B cell (primary cell): Measurements from ENCODE around the gene EXD1. TPM values are rescaled to one million over a fixed set of nuclear protein-coding genes. Genes with fewer than 3 reads are reported as not detected.
"Not testable (repeated sequence)": the region's sequence is repeated elsewhere in the genome, so short reads cannot be mapped to it uniquely, and the experiment has no call there.

Experiments used
- ATAC-seq: fragments of 200-7000 bp; cut with Tn5 transposase; one replicate; pipeline ENCODE4 v1.10.0; 2021; ENCODE audit warnings: low read depth, mild to moderate bottlenecking, moderate number of reproducible peaks, moderate library complexity
- CTCF ChIA-PET: fragments of 350-600 bp; sonication (Branson Sonifier 250); formaldehyde crosslinking; loops from one replicate; lab custom pipeline; 2021; ENCODE audit warnings: antibody characterized with exemption, inconsistent platforms; lab: Charles Lee
- POLR2A ChIA-PET: fragments of 350-600 bp; sonication (Branson Sonifier 250); formaldehyde crosslinking; loops from one replicate; lab custom pipeline; 2021; ENCODE audit warnings: antibody characterized with exemption; lab: Charles Lee
- DNase-seq: peaks from one replicate; pipeline ENCODE4 v3.0.0; 2013
- H2AFZ ChIP-seq: 2 replicates; pipeline ENCODE4 v1.6.1; 2012; ENCODE audit warnings: mild to moderate bottlenecking, low read depth, low read length; ENCODE audit not compliant: insufficient read depth, poor library complexity, severe bottlenecking
- H3K27ac ChIP-seq, 2 donors: 1 replicate in 1 of 2; 2 replicates in 1 of 2; pipeline ENCODE4 v1.5.1; 2012 to 2013; ENCODE audit warnings: low read length in 2 of 2, mild to moderate bottlenecking in 2 of 2, moderate library complexity in 1 of 2
- H3K27me3 ChIP-seq, 4 experiments: fragments of 200-600 bp in 1 of 4; sonication (generic) in 1 of 4; replicated peaks in 1 of 4; 1 replicate in 2 of 4; 2 replicates in 2 of 4; pipeline versions ENCODE4 v1.6.1 to v1.7.0; 2013 to 2016; ENCODE audit warnings: low read length in 3 of 4, mild to moderate bottlenecking in 2 of 4, mixed read lengths in 1 of 4, moderate library complexity in 1 of 4; ENCODE audit not compliant: insufficient read depth in 4 of 4, control insufficient read depth in 3 of 4; ENCODE audit errors: control extremely low read depth in 1 of 4
- H3K36me3 ChIP-seq, 2 experiments: replicated peaks in 1 of 2; 1 replicate in 1 of 2; 2 replicates in 1 of 2; pipeline versions ENCODE4 v1.6.1 to v1.7.1; 2013; ENCODE audit warnings: low read length in 1 of 2; ENCODE audit not compliant: insufficient read depth in 2 of 2, control insufficient read depth in 1 of 2; ENCODE audit errors: control extremely low read depth in 1 of 2, extremely low read depth in 1 of 2
- H3K4me1 ChIP-seq, 2 donors: fragments of 200-600 bp in 1 of 2; sonication (generic) in 1 of 2; 1 replicate in 1 of 2; 2 replicates in 1 of 2; pipeline versions ENCODE4 v1.5.1 to v1.6.1; 2013 to 2017; ENCODE audit warnings: low read length in 2 of 2; ENCODE audit not compliant: control insufficient read depth in 2 of 2, insufficient read depth in 2 of 2
- H3K4me2 ChIP-seq: replicated peaks from 2 replicates; pipeline ENCODE3; 2012; ENCODE audit warnings: mild to moderate bottlenecking, low read depth, low read length; ENCODE audit not compliant: poor library complexity, severe bottlenecking
- H3K4me3 ChIP-seq, 5 experiments: fragments of 200-600 bp in 1 of 5; sonication (generic) in 1 of 5; 1 replicate in 3 of 5; 2 replicates in 2 of 5; pipeline versions ENCODE4 v1.5.1 to v1.7.0; 2011 to 2016; ENCODE audit warnings: low read length in 4 of 5, mild to moderate bottlenecking in 4 of 5, low read depth in 2 of 5, control low read depth in 1 of 5, moderate library complexity in 1 of 5; ENCODE audit not compliant: insufficient read depth in 1 of 5; ENCODE audit errors: control extremely low read depth in 1 of 5, extremely low read depth in 1 of 5
- H3K79me2 ChIP-seq: fragments of 200-600 bp; sonication (generic); one replicate; pipeline ENCODE4 v1.6.0; 2016; ENCODE audit warnings: low read length; ENCODE audit not compliant: control insufficient read depth, insufficient read depth
- H3K9ac ChIP-seq: fragments of 200-600 bp; sonication (generic); 2 replicates; pipeline ENCODE4 v1.6.1; 2017; ENCODE audit warnings: mild to moderate bottlenecking, low read length, moderate library complexity
- H3K9me3 ChIP-seq, 3 donors: one replicate each; pipeline versions ENCODE4 v1.6.1 to v1.7.1; 2013; ENCODE audit warnings: low read length in 2 of 3; ENCODE audit not compliant: control insufficient read depth in 2 of 3, insufficient read depth in 1 of 3; ENCODE audit errors: control extremely low read depth in 1 of 3
- H4K20me1 ChIP-seq: 2 replicates; pipeline ENCODE4 v1.6.0; 2012; ENCODE audit warnings: mild to moderate bottlenecking, low read length; ENCODE audit not compliant: insufficient read depth, control insufficient read depth, poor library complexity, severe bottlenecking
- H3K27ac Mint-ChIP-seq: one replicate; pipeline ENCODE4 v1.8.0; 2021; ENCODE audit warnings: mixed read lengths
- H3K27me3 Mint-ChIP-seq: one replicate; pipeline ENCODE4 v1.8.0; 2021; ENCODE audit warnings: mixed read lengths
- H3K4me1 Mint-ChIP-seq: one replicate; pipeline ENCODE4 v1.8.0; 2021; ENCODE audit warnings: mixed read lengths
- H3K4me3 Mint-ChIP-seq: one replicate; pipeline ENCODE4 v1.8.0; 2021; ENCODE audit warnings: mixed read lengths
- H3K9me3 Mint-ChIP-seq: one replicate; pipeline ENCODE4 v1.8.0; 2022; ENCODE audit warnings: mixed read lengths; ENCODE audit not compliant: insufficient read depth
- EZH2 ChIP-seq: IDR thresholded peaks from 2 replicates; pipeline ENCODE4 v1.6.1; 2012; ENCODE audit warnings: borderline replicate concordance, low read depth, mild to moderate bottlenecking, moderate library complexity, low read length; ENCODE audit not compliant: insufficient read depth, poor library complexity, severe bottlenecking
- WGBS: methylation state at CpG from one replicate; pipeline ENCODE4 v1.1.5; 2013; ENCODE audit warnings: missing lambda C conversion rate; ENCODE audit not compliant: insufficient coverage; 5-methylcytosine and 5-hydroxymethylcytosine counted together
- intact Hi-C: fragments of 100-400 bp; cut with micrococcal nuclease; formaldehyde crosslinking; loops from one replicate; pipeline ENCODE4 v1.10.0; 2022
- polyA plus RNA-seq: library from polyadenylated mRNA; depleted of rRNA; stranded (reverse); fragments of >200 nt; gene quantifications from 2 replicates; pipeline ENCODE4 v1.2.3, GENCODE V29; 2012
- total RNA-seq, 2 donors: library from RNA; stranded (reverse); fragments of 120-200 nt in 1 of 2; gene quantifications; 1 replicate in 1 of 2; 2 replicates in 1 of 2; pipeline versions ENCODE4 v1.2.3 to v1.2.4, GENCODE V29; 2013 to 2022
- TF ChIP-seq, protein P1 (sequence below): fragments of 200-600 bp; IDR thresholded peaks from one replicate; pipeline ENCODE4 v1.8.0; 2022; ENCODE audit warnings: antibody characterized with exemption, mild to moderate bottlenecking

Gene EXD1
- total and polyA plus RNA-seq, 2 donors (not counting 1 experiment from before 2014, with no cell fraction given) = not detected

DNA sequence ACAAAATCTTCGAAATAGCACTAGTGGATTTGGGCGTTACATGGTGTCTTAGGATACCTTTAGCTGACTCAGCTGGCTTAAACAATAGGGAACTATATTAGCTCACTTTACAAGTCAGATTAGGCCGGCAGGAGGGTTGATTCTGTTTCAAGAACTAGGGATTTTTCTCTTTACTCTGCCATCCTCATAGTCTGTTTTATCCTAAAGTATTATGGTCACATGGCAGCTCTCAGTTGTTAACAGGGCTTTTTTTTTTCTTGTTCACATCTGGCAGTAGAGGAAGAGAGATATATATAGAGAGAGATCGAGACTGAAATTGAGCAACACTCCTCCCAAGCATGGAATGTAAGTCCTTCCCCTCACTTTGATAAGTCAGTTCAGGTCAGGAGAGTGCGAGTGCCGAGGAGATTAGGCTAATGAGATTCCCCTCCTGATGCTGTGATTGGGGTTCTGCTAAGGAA, 33.4 kb upstream of the EXD1 start:
- no peak overlapping the region for H3K4me3 ChIP-seq
- H3K4me1 ChIP-seq = peaks cover 14 to 16% of the 10 kb centered on the region in 2 donors
- H3K27me3 Mint-ChIP-seq = no peaks in the 10 kb centered on the region
- no peak overlapping the region for H3K9ac ChIP-seq
- ATAC-seq (no peak), DNase-seq (no peak)
- 100% methylated on average over 1 of the region's 6 CpGs for WGBS
- no peaks in the 10 kb centered on the region for H3K27me3 ChIP-seq
- no peak overlapping the region for H3K4me3 Mint-ChIP-seq
- H3K9me3 ChIP-seq = no peaks in the 10 kb centered on the region
- H3K9me3 Mint-ChIP-seq = no peaks in the 10 kb centered on the region
- H3K36me3 ChIP-seq = peaks cover 0 to 13% of the 10 kb centered on the region in 2 experiments
- H2AFZ ChIP-seq = no peak overlapping the region
- CTCF ChIA-PET = interaction anchor here (0.7 kb wide), 1 partner anchor 655 kb away, joined by 3 read pairs; no protein-coding TSS in a partner anchor
- POLR2A ChIA-PET = no interaction called here
- no peak overlapping the region for H3K4me2 ChIP-seq
- peaks cover 11% of the 10 kb centered on the region for H3K4me1 Mint-ChIP-seq
- H3K27ac Mint-ChIP-seq = no peak overlapping the region
- TF ChIP-seq, protein P1, sequence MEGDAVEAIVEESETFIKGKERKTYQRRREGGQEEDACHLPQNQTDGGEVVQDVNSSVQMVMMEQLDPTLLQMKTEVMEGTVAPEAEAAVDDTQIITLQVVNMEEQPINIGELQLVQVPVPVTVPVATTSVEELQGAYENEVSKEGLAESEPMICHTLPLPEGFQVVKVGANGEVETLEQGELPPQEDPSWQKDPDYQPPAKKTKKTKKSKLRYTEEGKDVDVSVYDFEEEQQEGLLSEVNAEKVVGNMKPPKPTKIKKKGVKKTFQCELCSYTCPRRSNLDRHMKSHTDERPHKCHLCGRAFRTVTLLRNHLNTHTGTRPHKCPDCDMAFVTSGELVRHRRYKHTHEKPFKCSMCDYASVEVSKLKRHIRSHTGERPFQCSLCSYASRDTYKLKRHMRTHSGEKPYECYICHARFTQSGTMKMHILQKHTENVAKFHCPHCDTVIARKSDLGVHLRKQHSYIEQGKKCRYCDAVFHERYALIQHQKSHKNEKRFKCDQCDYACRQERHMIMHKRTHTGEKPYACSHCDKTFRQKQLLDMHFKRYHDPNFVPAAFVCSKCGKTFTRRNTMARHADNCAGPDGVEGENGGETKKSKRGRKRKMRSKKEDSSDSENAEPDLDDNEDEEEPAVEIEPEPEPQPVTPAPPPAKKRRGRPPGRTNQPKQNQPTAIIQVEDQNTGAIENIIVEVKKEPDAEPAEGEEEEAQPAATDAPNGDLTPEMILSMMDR = no peak
- TF ChIP-seq EZH2 = no peak
- intact Hi-C loops = no loop called here
- no peaks in the 10 kb centered on the region for H4K20me1 ChIP-seq
- H3K27ac ChIP-seq = no peak overlapping the region
- no peaks in the 10 kb centered on the region for H3K79me2 ChIP-seq

GRCh38 chr15:41262571-41262970, 32.0 kb upstream of the EXD1 start:
- H3K9me3 ChIP-seq = no peaks in the 10 kb centered on the region
- H3K9ac ChIP-seq = no peak overlapping the region
- H2AFZ ChIP-seq = no peak overlapping the region
- no peak overlapping the region for H3K27ac ChIP-seq
- H4K20me1 ChIP-seq = no peaks in the 10 kb centered on the region
- Mint-ChIP-seq H3K9me3 (no peaks in the 10 kb centered on the region), H3K4me1 (peaks cover 17% of the 10 kb centered on the region), H3K4me3 (no peak overlapping the region), H3K27ac (no peak overlapping the region), H3K27me3 (no peaks in the 10 kb centered on the region)
- peaks cover 0 to 13% of the 10 kb centered on the region in 2 experiments for H3K36me3 ChIP-seq
- H3K79me2 ChIP-seq = no peaks in the 10 kb centered on the region
- TF ChIP-seq, protein P1 = no peak
- TF ChIP-seq EZH2 = no peak
- peaks cover 18 to 23% of the 10 kb centered on the region in 2 donors for H3K4me1 ChIP-seq
- no peak overlapping the region for H3K4me2 ChIP-seq
- ChIA-PET CTCF (no interaction called here), POLR2A (no interaction called here)
- intact Hi-C loops = no loop called here
- WGBS = 100% methylated on average over 3 of the region's 8 CpGs
- ATAC-seq (no peak), DNase-seq (no peak)
- H3K4me3 ChIP-seq = no peak overlapping the region
- H3K27me3 ChIP-seq = no peaks in the 10 kb centered on the region

GRCh38 chr15:41260924-41261323, 30.4 kb upstream of the EXD1 start:
- H3K9ac ChIP-seq, H4K20me1 ChIP-seq, H3K4me3 Mint-ChIP-seq, DNase-seq, H3K27ac Mint-ChIP-seq, ATAC-seq, H3K4me2 ChIP-seq, H3K4me3 ChIP-seq, H3K9me3 ChIP-seq, H3K27ac ChIP-seq, POLR2A ChIA-PET, H3K9me3 Mint-ChIP-seq, H3K79me2 ChIP-seq, H3K27me3 ChIP-seq, H3K27me3 Mint-ChIP-seq, intact Hi-C loops, CTCF ChIA-PET, H2AFZ ChIP-seq: not testable (repeated sequence)
- H3K36me3 ChIP-seq = peaks cover 0 to 13% of the 10 kb centered on the region in 2 experiments
- peaks cover 18 to 23% of the 10 kb centered on the region in 2 donors for H3K4me1 ChIP-seq
- 100% methylated on average over 3 of the region's 7 CpGs for WGBS
- peaks cover 17% of the 10 kb centered on the region for H3K4me1 Mint-ChIP-seq
